B cell (primary cell): ENCODE measurements around the gene PAK4. TPM values are rescaled to one million over a fixed set of nuclear protein-coding genes. Genes with fewer than 3 reads are reported as not detected.
"Not testable (repeated sequence)": the region's sequence is repeated elsewhere in the genome, so short reads cannot be mapped to it uniquely, and the experiment has no call there.

Source experiments
- ATAC-seq: fragments of 200-7000 bp; cut with Tn5 transposase; one replicate; pipeline ENCODE4 v1.10.0; 2021; ENCODE audit warnings: low read depth, mild to moderate bottlenecking, moderate number of reproducible peaks, moderate library complexity
- CTCF ChIA-PET: fragments of 350-600 bp; sonication (Branson Sonifier 250); formaldehyde crosslinking; loops from one replicate; lab custom pipeline; 2021; ENCODE audit warnings: antibody characterized with exemption, inconsistent platforms; lab: Charles Lee
- POLR2A ChIA-PET: fragments of 350-600 bp; sonication (Branson Sonifier 250); formaldehyde crosslinking; loops from one replicate; lab custom pipeline; 2021; ENCODE audit warnings: antibody characterized with exemption; lab: Charles Lee
- DNase-seq: peaks from one replicate; pipeline ENCODE4 v3.0.0; 2013
- H2AFZ ChIP-seq: 2 replicates; pipeline ENCODE4 v1.6.1; 2012; ENCODE audit warnings: mild to moderate bottlenecking, low read depth, low read length; ENCODE audit not compliant: insufficient read depth, poor library complexity, severe bottlenecking
- H3K27ac ChIP-seq, 2 donors: 1 replicate in 1 of 2; 2 replicates in 1 of 2; pipeline ENCODE4 v1.5.1; 2012 to 2013; ENCODE audit warnings: low read length in 2 of 2, mild to moderate bottlenecking in 2 of 2, moderate library complexity in 1 of 2
- H3K27me3 ChIP-seq, 4 experiments: fragments of 200-600 bp in 1 of 4; sonication (generic) in 1 of 4; replicated peaks in 1 of 4; 1 replicate in 2 of 4; 2 replicates in 2 of 4; pipeline versions ENCODE4 v1.6.1 to v1.7.0; 2013 to 2016; ENCODE audit warnings: low read length in 3 of 4, mild to moderate bottlenecking in 2 of 4, mixed read lengths in 1 of 4, moderate library complexity in 1 of 4; ENCODE audit not compliant: insufficient read depth in 4 of 4, control insufficient read depth in 3 of 4; ENCODE audit errors: control extremely low read depth in 1 of 4
- H3K36me3 ChIP-seq, 2 experiments: replicated peaks in 1 of 2; 1 replicate in 1 of 2; 2 replicates in 1 of 2; pipeline versions ENCODE4 v1.6.1 to v1.7.1; 2013; ENCODE audit warnings: low read length in 1 of 2; ENCODE audit not compliant: insufficient read depth in 2 of 2, control insufficient read depth in 1 of 2; ENCODE audit errors: control extremely low read depth in 1 of 2, extremely low read depth in 1 of 2
- H3K4me1 ChIP-seq, 2 donors: fragments of 200-600 bp in 1 of 2; sonication (generic) in 1 of 2; 1 replicate in 1 of 2; 2 replicates in 1 of 2; pipeline versions ENCODE4 v1.5.1 to v1.6.1; 2013 to 2017; ENCODE audit warnings: low read length in 2 of 2; ENCODE audit not compliant: control insufficient read depth in 2 of 2, insufficient read depth in 2 of 2
- H3K4me2 ChIP-seq: replicated peaks from 2 replicates; pipeline ENCODE3; 2012; ENCODE audit warnings: mild to moderate bottlenecking, low read depth, low read length; ENCODE audit not compliant: poor library complexity, severe bottlenecking
- H3K4me3 ChIP-seq, 5 experiments: fragments of 200-600 bp in 1 of 5; sonication (generic) in 1 of 5; 1 replicate in 3 of 5; 2 replicates in 2 of 5; pipeline versions ENCODE4 v1.5.1 to v1.7.0; 2011 to 2016; ENCODE audit warnings: low read length in 4 of 5, mild to moderate bottlenecking in 4 of 5, low read depth in 2 of 5, control low read depth in 1 of 5, moderate library complexity in 1 of 5; ENCODE audit not compliant: insufficient read depth in 1 of 5; ENCODE audit errors: control extremely low read depth in 1 of 5, extremely low read depth in 1 of 5
- H3K79me2 ChIP-seq: fragments of 200-600 bp; sonication (generic); one replicate; pipeline ENCODE4 v1.6.0; 2016; ENCODE audit warnings: low read length; ENCODE audit not compliant: control insufficient read depth, insufficient read depth
- H3K9ac ChIP-seq: fragments of 200-600 bp; sonication (generic); 2 replicates; pipeline ENCODE4 v1.6.1; 2017; ENCODE audit warnings: mild to moderate bottlenecking, low read length, moderate library complexity
- H3K9me3 ChIP-seq, 3 donors: one replicate each; pipeline versions ENCODE4 v1.6.1 to v1.7.1; 2013; ENCODE audit warnings: low read length in 2 of 3; ENCODE audit not compliant: control insufficient read depth in 2 of 3, insufficient read depth in 1 of 3; ENCODE audit errors: control extremely low read depth in 1 of 3
- H4K20me1 ChIP-seq: 2 replicates; pipeline ENCODE4 v1.6.0; 2012; ENCODE audit warnings: mild to moderate bottlenecking, low read length; ENCODE audit not compliant: insufficient read depth, control insufficient read depth, poor library complexity, severe bottlenecking
- H3K27ac Mint-ChIP-seq: one replicate; pipeline ENCODE4 v1.8.0; 2021; ENCODE audit warnings: mixed read lengths
- H3K27me3 Mint-ChIP-seq: one replicate; pipeline ENCODE4 v1.8.0; 2021; ENCODE audit warnings: mixed read lengths
- H3K4me1 Mint-ChIP-seq: one replicate; pipeline ENCODE4 v1.8.0; 2021; ENCODE audit warnings: mixed read lengths
- H3K4me3 Mint-ChIP-seq: one replicate; pipeline ENCODE4 v1.8.0; 2021; ENCODE audit warnings: mixed read lengths
- H3K9me3 Mint-ChIP-seq: one replicate; pipeline ENCODE4 v1.8.0; 2022; ENCODE audit warnings: mixed read lengths; ENCODE audit not compliant: insufficient read depth
- CTCF ChIP-seq: fragments of 200-600 bp; IDR thresholded peaks from one replicate; pipeline ENCODE4 v1.8.0; 2022; ENCODE audit warnings: antibody characterized with exemption, mild to moderate bottlenecking
- EZH2 ChIP-seq: IDR thresholded peaks from 2 replicates; pipeline ENCODE4 v1.6.1; 2012; ENCODE audit warnings: borderline replicate concordance, low read depth, mild to moderate bottlenecking, moderate library complexity, low read length; ENCODE audit not compliant: insufficient read depth, poor library complexity, severe bottlenecking
- WGBS: methylation state at CpG from one replicate; pipeline ENCODE4 v1.1.5; 2013; ENCODE audit warnings: missing lambda C conversion rate; ENCODE audit not compliant: insufficient coverage; 5-methylcytosine and 5-hydroxymethylcytosine counted together
- intact Hi-C: fragments of 100-400 bp; cut with micrococcal nuclease; formaldehyde crosslinking; loops from one replicate; pipeline ENCODE4 v1.10.0; 2022
- polyA plus RNA-seq: library from polyadenylated mRNA; depleted of rRNA; stranded (reverse); fragments of >200 nt; gene quantifications from 2 replicates; pipeline ENCODE4 v1.2.3, GENCODE V29; 2012
- total RNA-seq, 2 donors: library from RNA; stranded (reverse); fragments of 120-200 nt in 1 of 2; gene quantifications; 1 replicate in 1 of 2; 2 replicates in 1 of 2; pipeline versions ENCODE4 v1.2.3 to v1.2.4, GENCODE V29; 2013 to 2022

The PAK4 gene
- total and polyA plus RNA-seq, 2 donors (not counting 1 experiment from before 2014, with no cell fraction given) = 12.0 to 23.3 TPM

GRCh38 chr19:39113199-39113598, 12.4 kb upstream of the PAK4 start:
- Histone ChIP-seq H3K79me2 (no peaks in the 10 kb centered on the region), H3K27ac (no peak overlapping the region), H3K4me2 (no peak overlapping the region), H3K4me3 (no peak overlapping the region), H3K27me3 (peaks cover 0 to 8% (median 2%) of the 10 kb centered on the region in 4 experiments), H3K9me3 (no peaks in the 10 kb centered on the region), H3K36me3 (no peaks in the 10 kb centered on the region), H4K20me1 (no peaks in the 10 kb centered on the region), H3K9ac (no peak overlapping the region), H2AFZ (no peak overlapping the region), H3K4me1 (no peaks in the 10 kb centered on the region)
- Mint-ChIP-seq H3K27ac (no peak overlapping the region), H3K27me3 (peaks cover 20% of the 10 kb centered on the region), H3K4me1 (no peaks in the 10 kb centered on the region), H3K4me3 (no peak overlapping the region), H3K9me3 (no peaks in the 10 kb centered on the region)
- ChIA-PET CTCF (interaction anchor here (1.9 to 5.1 kb wide), 2 partner anchors 9 to 420 kb away, joined by 10 to 23 read pairs; partner anchors contain the start of gene EID2B), POLR2A (no interaction called here)
- DNase-seq (no peak), ATAC-seq (no peak)
- 89% methylated on average over 10 of the region's 10 CpGs for WGBS
- intact Hi-C loops = no loop called here
- TF ChIP-seq CTCF (no peak), EZH2 (no peak)

- H3K4me1 ChIP-seq = no peaks in the 10 kb centered on the region
- H4K20me1 ChIP-seq = no peaks in the 10 kb centered on the region
- H3K9ac ChIP-seq = no peak overlapping the region
- no peak overlapping the region for H3K4me3 ChIP-seq
- ChIA-PET POLR2A (no interaction called here), CTCF (interaction anchor here (0.6 to 1.2 kb wide), 2 partner anchors 213 to 427 kb away, joined by 3 to 8 read pairs; no protein-coding TSS in a partner anchor)
- H3K36me3 ChIP-seq = no peaks in the 10 kb centered on the region
- no peak overlapping the region for H3K4me3 Mint-ChIP-seq
- WGBS = 84% methylated on average over 7 of the region's 11 CpGs
- no peak overlapping the region for H2AFZ ChIP-seq
- H3K4me1 Mint-ChIP-seq = no peaks in the 10 kb centered on the region
- ATAC-seq (no peak), DNase-seq (no peak)
- H3K79me2 ChIP-seq = no peaks in the 10 kb centered on the region
- peaks cover 0 to 5% (median 2%) of the 10 kb centered on the region in 4 experiments for H3K27me3 ChIP-seq
- intact Hi-C loops = no loop called here
- H3K27me3 Mint-ChIP-seq = peaks cover 19% of the 10 kb centered on the region
- no peak overlapping the region for H3K27ac ChIP-seq
- H3K9me3 Mint-ChIP-seq = no peaks in the 10 kb centered on the region
- H3K4me2 ChIP-seq = no peak overlapping the region
- TF ChIP-seq CTCF (no peak), EZH2 (no peak)
- H3K27ac Mint-ChIP-seq = no peak overlapping the region
- H3K9me3 ChIP-seq = no peaks in the 10 kb centered on the region
Observed at GRCh38 chr19:39115105-39115847, 10.3 kb upstream of the PAK4 start.

- H3K4me3 ChIP-seq, DNase-seq, H3K27ac ChIP-seq, H3K9ac ChIP-seq, intact Hi-C loops, H2AFZ ChIP-seq, H3K27ac Mint-ChIP-seq, H3K4me2 ChIP-seq, CTCF ChIA-PET, POLR2A ChIA-PET, H3K9me3 Mint-ChIP-seq, H3K4me3 Mint-ChIP-seq, H4K20me1 ChIP-seq, H3K4me1 Mint-ChIP-seq, H3K27me3 ChIP-seq, H3K79me2 ChIP-seq, H3K9me3 ChIP-seq, H3K36me3 ChIP-seq, ATAC-seq, H3K4me1 ChIP-seq: not testable (repeated sequence)
- H3K27me3 Mint-ChIP-seq = peaks cover 18% of the 10 kb centered on the region
- WGBS = 88% methylated on average over 4 of the region's 8 CpGs
Observed at GRCh38 chr19:39117023-39117422, 8.6 kb upstream of the PAK4 start.
